Activated B cell treated with CpG ODN at 0.5 μM for 24 hours (primary cell): ENCODE results near the gene LRRC51. TPM values are rescaled to one million over a fixed set of nuclear protein-coding genes. Genes with fewer than 3 reads are reported as not detected.

Source experiments
- ATAC-seq: fragments of 200-7000 bp; cut with Tn5 transposase; one replicate; pipeline ENCODE4 v1.10.0; 2021; ENCODE audit warnings: low read depth, mild to moderate bottlenecking, moderate library complexity
- CTCF ChIA-PET: fragments of 350-600 bp; sonication (Branson Sonifier 250); formaldehyde crosslinking; loops from one replicate; lab custom pipeline; 2021; ENCODE audit warnings: antibody characterized with exemption; lab: Charles Lee
- POLR2A ChIA-PET: fragments of 350-600 bp; sonication (Branson Sonifier 250); formaldehyde crosslinking; loops from one replicate; lab custom pipeline; 2021; ENCODE audit warnings: antibody characterized with exemption; lab: Charles Lee
- DNase-seq: peaks from one replicate; pipeline ENCODE4 v3.0.0; 2022
- H3K27ac Mint-ChIP-seq: one replicate; pipeline ENCODE4 v1.8.0; 2020; ENCODE audit warnings: mixed read lengths
- H3K27me3 Mint-ChIP-seq: one replicate; pipeline ENCODE4 v1.8.0; 2021; ENCODE audit warnings: mixed read lengths
- H3K36me3 Mint-ChIP-seq: one replicate; pipeline ENCODE4 v1.8.0; 2021; ENCODE audit warnings: low read depth, mixed read lengths
- H3K4me1 Mint-ChIP-seq: one replicate; pipeline ENCODE4 v1.8.0; 2021; ENCODE audit warnings: mixed read lengths
- H3K4me3 Mint-ChIP-seq: one replicate; pipeline ENCODE4 v1.8.0; 2020; ENCODE audit warnings: mild to moderate bottlenecking, mixed read lengths
- H3K9me3 Mint-ChIP-seq: one replicate; pipeline ENCODE4 v1.8.0; 2020; ENCODE audit warnings: mixed read lengths
- CTCF ChIP-seq: fragments of 200-600 bp; IDR thresholded peaks from one replicate; pipeline ENCODE4 v1.8.0; 2022; ENCODE audit warnings: antibody characterized with exemption, mild to moderate bottlenecking
- intact Hi-C: fragments of 100-400 bp; cut with micrococcal nuclease; formaldehyde crosslinking; loops from one replicate; pipeline ENCODE4 v1.15.1; 2024
- total RNA-seq: library from RNA; stranded (reverse); gene quantifications from 2 replicates; pipeline ENCODE4 v1.2.3, GENCODE V29; 2022

The LRRC51 gene
- total RNA-seq, 1 donor from 2014 or later: 4.1 TPM

- intact Hi-C loops: loop anchor here (5.0 kb wide), 1 partner anchor 180 kb away; the partner anchor contains the start of gene INPPL1
- Mint-ChIP-seq H3K27me3 (no peaks in the 10 kb centered on the region), H3K9me3 (no peaks in the 10 kb centered on the region), H3K27ac (no peak overlapping the region), H3K4me1 (no peaks in the 10 kb centered on the region), H3K36me3 (no peaks in the 10 kb centered on the region), H3K4me3 (no peak overlapping the region)
- no peak for TF ChIP-seq CTCF
- CTCF ChIA-PET: interaction anchor here (1.8 kb wide), 1 partner anchor 17 kb away, joined by 9 read pairs; no protein-coding TSS in a partner anchor
- ATAC-seq: no peak
- no peak for DNase-seq
- POLR2A ChIA-PET: interaction anchor here (0.6 to 5.2 kb wide), 5 partner anchors 35 to 1051 kb away, joined by 3 to 34 read pairs (median 4); partner anchors contain the start of genes ANAPC15 and IL18BP
Measured at GRCh38 chr11:72042064-72042745, 38.4 kb upstream of the LRRC51 start.

- intact Hi-C loops: no loop called here
- no peaks in the 10 kb centered on the region for H3K9me3 Mint-ChIP-seq
- ATAC-seq: no peak
- no peak for TF ChIP-seq CTCF
- DNase-seq: no peak
- no peaks in the 10 kb centered on the region for H3K27me3 Mint-ChIP-seq
- no peak overlapping the region for H3K4me3 Mint-ChIP-seq
- ChIA-PET POLR2A (no interaction called here), CTCF (interaction anchor here (1.0 kb wide), 1 partner anchor 44 kb away, joined by 3 read pairs; no protein-coding TSS in a partner anchor)
- H3K36me3 Mint-ChIP-seq: peaks cover 4% of the 10 kb centered on the region
- no peak overlapping the region for H3K27ac Mint-ChIP-seq
- H3K4me1 Mint-ChIP-seq: no peaks in the 10 kb centered on the region
Measured at GRCh38 chr11:72045849-72046248, 34.8 kb upstream of the LRRC51 start.

GRCh38 chr11:72048766-72049460, 31.7 kb upstream of the LRRC51 start:
- no peak overlapping the region for H3K4me3 Mint-ChIP-seq
- H3K9me3 Mint-ChIP-seq: no peaks in the 10 kb centered on the region
- no peak for ATAC-seq
- H3K36me3 Mint-ChIP-seq: peaks cover 4% of the 10 kb centered on the region
- DNase-seq: no peak
- CTCF ChIA-PET: interaction anchor here (0.8 to 1.6 kb wide), 3 partner anchors 17 to 42 kb away, joined by 3 read pairs; no protein-coding TSS in a partner anchor
- H3K27ac Mint-ChIP-seq: no peak overlapping the region
- POLR2A ChIA-PET: no interaction called here
- TF ChIP-seq CTCF: no peak
- intact Hi-C loops: no loop called here
- no peaks in the 10 kb centered on the region for H3K27me3 Mint-ChIP-seq
- no peaks in the 10 kb centered on the region for H3K4me1 Mint-ChIP-seq

- ChIA-PET POLR2A (interaction anchor here (1.7 kb wide), 1 partner anchor 19 kb away, joined by 3 read pairs; no protein-coding TSS in a partner anchor), CTCF (no interaction called here)
- Mint-ChIP-seq H3K4me1 (peaks cover 7% of the 10 kb centered on the region), H3K4me3 (no peak overlapping the region), H3K27ac (no peak overlapping the region), H3K9me3 (no peaks in the 10 kb centered on the region), H3K27me3 (no peaks in the 10 kb centered on the region), H3K36me3 (no peaks in the 10 kb centered on the region)
- TF ChIP-seq CTCF: no peak
- intact Hi-C loops: no loop called here
- no peak for ATAC-seq
- DNase-seq: no peak
Measured at GRCh38 chr11:72058416-72059034, 22.1 kb upstream of the LRRC51 start.
